HFF-Myc (cell line): ENCODE measurements around the gene MBD2.

ENCODE experiments used
- DNase-seq: peaks from one replicate; pipeline ENCODE4 v3.0.0-alpha.2; 2011; ENCODE audit warnings: low read depth; ENCODE audit errors: extremely low read depth
- H3K4me3 ChIP-seq: replicated peaks from 2 replicates; pipeline ENCODE4 v1.5.1; 2011; ENCODE audit warnings: low read depth, mild to moderate bottlenecking, control low read depth, low read length
- CTCF ChIP-seq: IDR thresholded peaks from 2 replicates; pipeline ENCODE4 v1.5.1; 2012; ENCODE audit warnings: mild to moderate bottlenecking, low read depth, low read length, control low read depth; ENCODE audit errors: missing control alignments

The MBD2 gene

GRCh38 chr18:54238173-54238936 is 13.9 kb upstream of the MBD2 start:
- TF ChIP-seq CTCF = no peak
- no peak for DNase-seq
- H3K4me3 ChIP-seq = no peak overlapping the region

DNA sequence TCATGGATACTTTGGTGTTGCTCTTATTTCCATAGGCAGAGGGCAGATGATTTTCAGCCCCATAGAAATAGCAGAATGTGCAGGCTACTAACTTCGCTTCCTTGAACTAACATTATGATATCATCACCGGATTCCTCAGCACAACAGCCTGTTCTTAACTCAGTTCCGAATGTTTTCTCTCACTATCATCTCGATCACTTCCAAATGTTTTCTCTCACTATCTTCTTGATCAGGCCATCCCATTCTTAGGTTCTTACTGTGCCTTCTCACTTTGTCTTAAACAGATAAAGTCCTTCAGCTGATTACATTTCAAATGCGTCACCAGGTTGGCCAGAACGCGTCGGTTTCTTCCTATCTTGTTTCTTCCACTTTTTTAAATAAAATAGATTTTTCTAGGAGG is 11.4 kb upstream of the MBD2 start:
- no peak overlapping the region for H3K4me3 ChIP-seq
- no peak for DNase-seq
- no peak for TF ChIP-seq CTCF

GRCh38 chr18:54233747-54234146 is 9.3 kb upstream of the MBD2 start:
- no peak for DNase-seq
- no peak for TF ChIP-seq CTCF
- no peak overlapping the region for H3K4me3 ChIP-seq

- no peak for TF ChIP-seq CTCF
- no peak for DNase-seq
- H3K4me3 ChIP-seq = no peak overlapping the region
These were observed 8.8 kb upstream of the MBD2 start for GRCh38 chr18:54233228-54233625.

DNA sequence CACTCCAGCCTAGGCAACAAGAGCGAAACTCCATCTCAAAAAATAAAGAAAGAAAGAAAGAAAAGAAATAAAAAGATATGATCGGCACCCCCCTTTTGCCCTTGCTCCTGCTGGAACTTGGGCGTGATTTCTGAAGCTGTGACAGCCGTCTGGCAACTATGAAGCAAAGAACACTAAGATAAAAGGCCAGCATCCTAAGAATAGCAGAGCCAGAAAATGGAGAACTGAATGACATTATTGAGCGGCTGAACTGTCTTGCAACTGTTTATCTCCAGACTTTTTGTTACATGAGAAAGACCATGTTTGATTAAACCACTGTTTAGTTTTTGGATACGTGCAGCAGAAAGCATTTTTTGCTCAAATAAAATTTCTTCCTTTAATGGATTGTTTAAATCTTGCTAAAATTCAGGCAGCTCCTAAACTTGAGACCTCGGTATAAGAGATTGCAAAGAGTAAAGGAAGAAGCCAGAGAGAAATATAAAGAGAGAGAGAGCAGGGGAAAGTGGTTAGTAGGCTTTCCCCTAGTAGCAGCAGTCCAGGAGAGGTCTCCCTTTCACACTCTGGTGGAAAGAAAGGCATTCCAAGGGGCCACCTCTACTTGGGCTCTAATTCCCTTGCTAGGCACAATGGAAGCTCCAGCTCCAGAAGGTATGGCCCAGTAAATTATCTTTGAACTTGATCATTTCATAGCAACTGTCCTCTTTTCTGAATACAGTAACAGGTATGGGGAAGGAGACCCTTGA is 8.2 kb upstream of the MBD2 start:
- DNase-seq = no peak

DNA sequence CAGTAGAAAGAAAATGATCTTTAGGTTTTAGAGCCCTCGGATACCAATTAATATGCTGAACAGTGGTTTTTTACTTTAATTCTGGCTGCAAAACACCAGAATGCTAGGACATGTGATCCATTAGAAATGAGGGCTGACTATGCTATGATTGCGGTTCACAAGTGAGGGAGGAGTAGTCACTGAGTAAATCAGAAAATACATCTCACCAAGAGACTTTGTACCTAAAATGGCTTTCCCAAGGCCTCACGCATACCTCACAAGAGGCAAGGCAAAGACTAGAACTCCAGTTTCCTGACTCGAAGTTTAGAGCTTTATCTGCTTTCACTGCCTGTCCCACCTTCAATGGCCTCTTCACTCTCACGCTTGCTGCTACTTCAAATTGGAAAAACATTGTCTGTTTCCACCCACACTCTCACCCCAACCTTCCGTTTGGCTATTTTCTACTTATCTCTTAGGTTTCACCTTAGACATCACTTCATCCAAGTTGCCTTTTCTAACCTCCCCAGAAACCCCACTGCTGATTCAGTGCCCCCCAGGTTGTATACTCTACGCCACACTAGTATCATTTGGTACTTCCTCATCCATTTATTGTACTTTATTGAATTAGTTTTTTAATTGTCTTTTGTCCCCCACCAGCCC is 5.1 kb upstream of the MBD2 start:
- H3K4me3 ChIP-seq = no peak overlapping the region
- DNase-seq = no peak
- no peak for TF ChIP-seq CTCF

More for the DNA sequence above, 8.2 kb upstream of the MBD2 start:
- TF ChIP-seq CTCF = no peak
- H3K4me3 ChIP-seq = no peak overlapping the region
